Effector memory CD8-positive, alpha-beta T cell (primary cell): ENCODE data around the gene PLCD1.
"Not testable (repeated sequence)": the region's sequence is repeated elsewhere in the genome, so short reads cannot be mapped to it uniquely, and the experiment has no call there.

ENCODE experiments used
- ATAC-seq: fragments of 150-1000 bp; cut with Tn5 transposase; replicated peaks from 2 replicates; pipeline ENCODE4 v1.10.0; 2021; ENCODE audit warnings: mild to moderate bottlenecking, moderate library complexity
- DNase-seq, 3 experiments: peaks; one replicate each; pipeline ENCODE4 v3.0.0; 2021
- H3K27ac Mint-ChIP-seq, 2 donors: one replicate each; pipeline ENCODE4 v1.8.0; 2022; ENCODE audit warnings: mild to moderate bottlenecking in 2 of 2, mixed read lengths in 2 of 2, moderate library complexity in 2 of 2
- H3K27me3 Mint-ChIP-seq, 2 donors: one replicate each; pipeline ENCODE4 v1.8.0; 2022; ENCODE audit warnings: mixed read lengths in 2 of 2
- H3K36me3 Mint-ChIP-seq: one replicate; pipeline ENCODE4 v1.8.0; 2022; ENCODE audit warnings: mild to moderate bottlenecking, moderate library complexity, mixed read lengths; ENCODE audit not compliant: insufficient read depth
- H3K4me1 Mint-ChIP-seq, 2 donors: one replicate each; pipeline ENCODE4 v1.8.0; 2022; ENCODE audit warnings: low read depth in 2 of 2, mixed read lengths in 2 of 2
- H3K4me3 Mint-ChIP-seq, 2 donors: one replicate each; pipeline ENCODE4 v1.8.0; 2022; ENCODE audit warnings: mild to moderate bottlenecking in 2 of 2, mixed read lengths in 2 of 2, moderate library complexity in 2 of 2
- H3K9me3 Mint-ChIP-seq, 2 donors: one replicate each; pipeline ENCODE4 v1.8.0; 2022; ENCODE audit warnings: mixed read lengths in 2 of 2
- total RNA-seq, 9 experiments: gene quantifications; one replicate each; lab custom pipeline; 2026; lab: John Stamatoyannopoulos, UW

PLCD1 gene
- total RNA-seq, result 3.0 to 111 (median 50.7) reads per million in 9 experiments

DNA sequence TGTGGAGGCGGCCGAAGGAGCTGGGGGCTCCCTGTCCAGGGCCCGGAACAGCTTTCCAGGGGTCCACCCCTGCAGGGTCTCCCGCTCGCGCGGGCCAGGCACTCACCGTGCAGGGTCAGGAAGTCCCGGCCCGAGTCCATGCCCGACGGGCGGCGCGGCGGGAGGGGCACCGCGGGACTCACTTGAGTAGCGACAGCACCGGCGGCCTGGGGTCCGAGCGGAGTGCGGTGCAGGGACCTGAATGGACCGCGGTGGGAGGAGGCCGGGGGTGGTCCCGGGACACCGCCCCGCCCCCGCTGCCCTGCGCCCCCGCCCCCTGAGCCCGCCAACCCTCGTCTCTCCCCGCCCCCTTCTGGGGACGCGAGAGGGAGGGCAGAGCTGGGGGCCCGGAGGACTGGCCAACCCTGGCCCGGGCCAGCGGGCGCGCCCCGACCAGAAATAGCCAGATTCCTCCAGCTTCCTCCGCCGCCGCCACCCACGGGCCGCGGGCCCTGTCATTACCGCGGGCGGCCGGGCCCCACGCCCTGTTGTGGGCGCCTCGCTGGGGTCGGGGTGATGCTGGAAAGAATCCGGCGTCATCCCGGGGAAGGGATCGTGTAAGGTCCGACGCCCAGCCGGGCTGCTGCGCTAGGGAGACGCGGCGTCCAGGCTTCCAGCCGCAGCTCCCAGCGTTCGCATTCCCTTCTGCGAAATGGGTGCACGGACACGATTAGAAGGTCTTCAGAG, at the start of gene PLCD1:
Gene PLCD1, minus strand, starts transcription at position 243 of the 726 bp plus-strand sequence. Its CDS starts 103 bp downstream, at position 140.
- H3K27ac Mint-ChIP-seq, result peak within 1 kb of the TSS; percentile 28 to 94
- no peaks in the 10 kb centered on the region for H3K9me3 Mint-ChIP-seq
- H3K36me3 Mint-ChIP-seq, result peaks cover 4% of the 10 kb centered on the region
- ATAC-seq (no peak), DNase-seq (peak; percentile 26 to 39 (median 36))
- peak within 1 kb of the TSS; percentile 78 to 80 for H3K4me3 Mint-ChIP-seq
- peaks cover 34 to 36% of the 10 kb centered on the region in 2 donors for H3K4me1 Mint-ChIP-seq
- no peaks in the 10 kb centered on the region for H3K27me3 Mint-ChIP-seq

DNA sequence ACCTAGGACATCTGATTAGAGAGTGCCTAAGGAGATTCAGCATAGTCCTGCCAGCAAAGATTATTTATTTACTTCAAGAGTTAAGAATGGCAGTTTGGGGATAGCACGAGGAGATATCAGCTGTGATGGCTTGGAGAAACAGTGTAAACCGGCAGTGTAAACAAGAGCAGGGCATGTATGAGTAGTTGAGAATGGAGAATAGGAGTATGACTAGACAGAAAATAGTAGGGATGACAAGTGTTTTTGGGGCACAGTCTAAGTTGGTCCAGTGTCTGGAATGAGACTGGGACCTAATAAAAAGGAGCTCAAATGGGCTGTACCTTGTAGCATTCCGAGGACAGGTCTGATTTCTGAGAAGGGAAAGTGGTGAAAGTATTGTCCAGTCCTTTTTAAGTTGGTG, 47.6 kb upstream of the PLCD1 start:
- not testable (repeated sequence) for H3K27me3 Mint-ChIP-seq, H3K4me3 Mint-ChIP-seq, DNase-seq, H3K9me3 Mint-ChIP-seq, ATAC-seq, H3K36me3 Mint-ChIP-seq, H3K4me1 Mint-ChIP-seq
- peak overlapping the region in 1 of 2 donors; percentile 16 for H3K27ac Mint-ChIP-seq

GRCh38 chr3:38070013-38070412, 40.6 kb upstream of the PLCD1 start:
- no peaks in the 10 kb centered on the region for H3K9me3 Mint-ChIP-seq

DNA sequence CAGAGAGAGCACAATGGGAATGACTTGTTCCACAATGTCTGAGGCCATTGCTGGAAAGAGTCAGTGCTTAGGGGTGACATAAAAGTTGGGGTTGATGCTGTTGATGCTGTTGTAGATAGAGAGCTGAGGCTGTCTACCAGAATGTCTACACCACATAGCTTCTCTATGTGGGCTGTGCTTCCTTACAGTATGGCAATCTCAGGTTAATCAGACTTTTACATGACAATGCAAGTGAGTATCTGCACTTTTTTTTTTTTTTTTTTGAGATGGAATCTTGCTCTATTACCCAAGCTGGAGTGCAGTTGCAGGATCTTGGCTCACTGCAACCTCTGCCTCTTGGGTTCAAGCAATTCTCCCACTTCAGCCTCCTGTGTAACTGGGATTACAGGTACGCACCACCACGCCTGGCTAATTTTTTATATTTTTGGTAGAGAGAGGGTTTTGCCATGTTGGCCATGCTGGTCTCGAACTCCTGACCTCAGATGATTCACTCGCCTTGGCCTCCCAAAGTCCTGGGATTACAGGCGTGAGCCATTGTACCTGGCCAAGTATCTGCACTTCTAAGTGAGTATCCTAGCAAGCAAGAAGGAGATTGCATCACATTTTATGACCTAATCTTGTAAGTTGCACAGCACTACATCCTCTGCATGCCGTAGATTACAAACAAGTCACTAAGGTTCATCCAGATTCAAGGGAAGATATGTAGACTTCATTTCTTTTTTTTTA, 38.2 kb upstream of the PLCD1 start:
- Mint-ChIP-seq H3K9me3 (no peaks in the 10 kb centered on the region), H3K27me3 (no peaks in the 10 kb centered on the region), H3K27ac (no peak overlapping the region), H3K36me3 (no peaks in the 10 kb centered on the region), H3K4me3 (no peak overlapping the region), H3K4me1 (no peaks in the 10 kb centered on the region)
- ATAC-seq (no peak), DNase-seq (no peak)

More at GRCh38 chr3:38070013-38070412, 40.6 kb upstream of the PLCD1 start:
- no peak overlapping the region for H3K4me3 Mint-ChIP-seq
- H3K36me3 Mint-ChIP-seq, result no peaks in the 10 kb centered on the region
- no peak for ATAC-seq
- peaks cover 0 to 4% of the 10 kb centered on the region in 2 donors for H3K27me3 Mint-ChIP-seq
- no peak overlapping the region for H3K27ac Mint-ChIP-seq
- H3K4me1 Mint-ChIP-seq, result no peaks in the 10 kb centered on the region
- DNase-seq, result no peak

DNA sequence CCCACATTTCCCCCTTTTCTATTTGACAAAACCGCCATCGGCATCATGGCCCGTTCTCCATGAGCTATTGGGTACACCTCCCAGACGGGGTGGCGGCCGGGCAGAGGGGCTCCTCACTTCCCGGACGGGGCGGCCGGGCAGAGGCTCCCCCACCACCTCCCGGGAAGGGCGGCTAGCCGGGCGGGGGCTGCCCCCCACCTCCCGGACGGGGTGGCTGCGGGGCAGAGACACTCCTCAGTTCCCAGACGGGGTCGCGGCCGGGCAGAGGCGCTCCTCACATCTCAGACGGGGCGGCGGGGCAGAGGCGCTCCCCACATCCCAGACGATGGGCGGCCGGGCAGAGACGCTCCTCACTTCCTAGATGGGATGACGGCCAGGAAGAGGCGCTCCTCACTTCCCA, 35.0 kb upstream of the PLCD1 start:
- ATAC-seq, DNase-seq, H3K27ac Mint-ChIP-seq, H3K4me3 Mint-ChIP-seq, H3K9me3 Mint-ChIP-seq, H3K4me1 Mint-ChIP-seq, H3K27me3 Mint-ChIP-seq, H3K36me3 Mint-ChIP-seq: not testable (repeated sequence)

DNA sequence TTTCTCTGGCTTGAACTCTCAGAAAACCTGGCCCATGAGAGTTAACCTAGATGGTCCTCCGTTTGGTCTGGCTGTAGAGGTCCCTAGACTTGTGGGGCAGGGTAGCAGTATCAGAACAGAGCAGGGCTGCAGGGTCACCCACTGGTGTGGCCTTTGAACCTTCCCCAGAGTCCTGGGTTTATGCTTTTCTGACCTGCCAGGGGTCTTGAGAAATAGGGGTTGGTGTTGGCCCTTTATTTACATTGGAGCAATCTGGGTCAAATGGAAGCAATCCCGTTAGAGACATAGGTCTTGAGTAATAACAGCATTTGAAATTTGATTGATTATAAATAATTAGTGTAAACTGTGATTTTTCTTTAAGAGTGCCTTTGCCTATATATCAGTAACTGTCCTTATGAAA, 33.4 kb upstream of the PLCD1 start:
- Mint-ChIP-seq H3K4me1 (peaks cover 0 to 2% of the 10 kb centered on the region in 2 donors), H3K27me3 (no peaks in the 10 kb centered on the region), H3K27ac (no peak overlapping the region), H3K4me3 (no peak overlapping the region), H3K9me3 (no peaks in the 10 kb centered on the region), H3K36me3 (no peaks in the 10 kb centered on the region)
- no peak for DNase-seq
- no peak for ATAC-seq

- Mint-ChIP-seq H3K9me3 (no peaks in the 10 kb centered on the region), H3K4me3 (no peak overlapping the region), H3K27ac (no peak overlapping the region), H3K36me3 (no peaks in the 10 kb centered on the region), H3K4me1 (peaks cover 0 to 2% of the 10 kb centered on the region in 2 donors), H3K27me3 (no peaks in the 10 kb centered on the region)
- ATAC-seq (no peak), DNase-seq (no peak)
Observed at GRCh38 chr3:38059591-38059990, 30.1 kb upstream of the PLCD1 start.

DNA sequence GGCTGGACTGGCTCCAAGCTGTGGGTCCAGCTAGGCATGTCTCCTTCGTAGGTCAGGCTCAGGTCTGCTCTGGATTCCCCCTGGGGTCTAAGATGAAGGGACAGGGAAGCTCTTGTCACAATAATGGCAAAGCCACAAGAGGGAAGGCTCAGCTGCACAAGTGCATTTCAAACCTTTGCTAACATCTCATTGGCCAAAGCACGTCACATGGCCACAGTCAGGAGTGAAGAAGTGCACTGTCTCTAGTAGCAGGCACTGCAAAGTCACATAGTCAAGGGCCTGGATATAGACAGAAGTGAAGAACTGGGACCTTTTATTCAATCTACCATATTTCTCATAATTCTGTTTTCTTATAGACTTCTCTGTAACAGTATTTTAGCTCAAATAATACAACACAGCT, 29.7 kb upstream of the PLCD1 start:
- H3K4me3 Mint-ChIP-seq, result no peak overlapping the region
- no peak for ATAC-seq
- H3K27me3 Mint-ChIP-seq, result no peaks in the 10 kb centered on the region
- H3K4me1 Mint-ChIP-seq, result peaks cover 0 to 2% of the 10 kb centered on the region in 2 donors
- no peaks in the 10 kb centered on the region for H3K9me3 Mint-ChIP-seq
- H3K36me3 Mint-ChIP-seq, result no peaks in the 10 kb centered on the region
- DNase-seq, result no peak
- H3K27ac Mint-ChIP-seq, result no peak overlapping the region

DNA sequence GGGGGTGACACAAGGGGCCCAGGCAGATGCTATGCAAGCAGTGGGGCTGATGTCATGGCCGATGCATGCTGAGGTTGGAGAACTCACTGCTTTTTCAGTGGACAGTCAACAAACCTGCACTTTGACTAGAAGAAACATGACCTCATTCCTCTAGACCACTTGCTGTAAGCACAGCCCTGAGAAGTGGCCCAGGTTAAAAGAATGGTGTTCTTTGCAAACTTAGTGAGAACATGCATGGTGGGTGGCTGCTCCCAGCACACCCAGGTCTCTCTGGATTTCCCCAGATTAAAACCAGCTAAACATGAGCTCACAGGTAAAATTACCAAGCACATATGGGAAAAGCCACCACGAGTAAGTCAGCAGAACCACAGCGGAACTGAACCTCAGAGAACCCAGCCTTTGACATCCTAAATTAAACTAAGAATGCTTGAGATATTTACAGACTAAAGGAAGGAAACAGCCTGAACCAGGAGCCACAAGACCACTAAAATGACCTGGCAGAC, 25.1 kb upstream of the PLCD1 start:
- no peak overlapping the region for H3K4me3 Mint-ChIP-seq
- no peaks in the 10 kb centered on the region for H3K36me3 Mint-ChIP-seq
- H3K4me1 Mint-ChIP-seq, result no peaks in the 10 kb centered on the region
- H3K9me3 Mint-ChIP-seq, result no peaks in the 10 kb centered on the region
- no peaks in the 10 kb centered on the region for H3K27me3 Mint-ChIP-seq
- no peak overlapping the region for H3K27ac Mint-ChIP-seq
- DNase-seq (no peak), ATAC-seq (no peak)

DNA sequence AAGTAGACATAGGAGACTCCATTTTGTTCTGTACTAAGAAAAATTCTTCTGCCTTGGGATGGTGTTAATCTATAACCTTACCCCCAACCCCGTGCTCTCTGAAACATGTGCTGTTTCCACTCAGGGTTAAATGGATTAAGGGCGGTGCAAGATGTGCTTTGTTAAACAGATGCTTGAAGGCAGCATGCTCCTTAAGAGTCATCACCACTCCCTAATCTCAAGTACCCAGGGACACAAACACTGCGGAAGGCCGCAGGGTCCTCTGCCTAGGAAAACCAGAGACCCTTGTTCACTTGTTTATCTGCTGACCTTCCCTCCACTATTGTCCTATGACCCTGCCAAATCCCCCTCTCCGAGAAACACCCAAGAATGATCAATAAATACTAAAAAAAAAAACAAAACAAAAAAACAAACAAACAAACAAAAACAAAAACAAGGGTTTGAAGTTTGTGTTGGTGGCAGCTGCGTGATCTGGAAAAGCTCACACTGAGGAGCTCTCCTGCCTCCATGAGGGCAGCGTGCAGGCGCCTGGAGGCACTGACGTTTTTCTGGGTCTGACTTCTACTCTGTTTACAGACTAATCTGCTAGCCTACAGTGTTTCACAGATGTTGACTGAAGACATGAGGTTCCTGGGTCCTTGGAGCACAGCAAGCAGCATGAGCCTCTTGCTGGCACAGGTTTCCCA, 24.5 kb upstream of the PLCD1 start:
- H3K4me3 Mint-ChIP-seq, H3K36me3 Mint-ChIP-seq, H3K9me3 Mint-ChIP-seq, H3K4me1 Mint-ChIP-seq, H3K27me3 Mint-ChIP-seq, DNase-seq, ATAC-seq, H3K27ac Mint-ChIP-seq: not testable (repeated sequence)

- H3K4me3 Mint-ChIP-seq, ATAC-seq, DNase-seq, H3K27ac Mint-ChIP-seq, H3K9me3 Mint-ChIP-seq, H3K4me1 Mint-ChIP-seq, H3K36me3 Mint-ChIP-seq, H3K27me3 Mint-ChIP-seq: not testable (repeated sequence)
Observed at GRCh38 chr3:38053286-38053685, 23.8 kb upstream of the PLCD1 start.

DNA sequence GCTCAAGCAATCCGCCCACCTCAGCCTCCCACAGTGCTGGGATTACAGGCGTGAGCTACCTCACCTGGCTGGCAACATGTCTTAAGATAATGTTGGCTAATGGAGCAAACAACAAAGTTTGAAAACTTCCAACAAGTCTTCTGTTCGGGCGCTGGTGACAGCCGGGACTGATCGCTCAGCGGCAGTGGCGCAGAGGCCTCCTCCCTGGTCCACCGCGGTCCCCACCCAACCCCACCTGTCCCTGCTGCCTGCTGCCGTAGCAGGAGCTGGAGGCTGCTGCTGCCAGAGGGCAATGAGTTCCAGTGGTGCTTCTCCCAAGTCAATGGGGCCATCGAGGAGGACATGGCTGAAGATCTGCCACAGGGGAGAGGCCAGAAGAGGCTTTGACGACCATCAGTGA, 21.7 kb upstream of the PLCD1 start:
- ATAC-seq (no peak), DNase-seq (no peak)
- no peaks in the 10 kb centered on the region for H3K4me1 Mint-ChIP-seq
- no peaks in the 10 kb centered on the region for H3K27me3 Mint-ChIP-seq
- H3K9me3 Mint-ChIP-seq, result no peaks in the 10 kb centered on the region
- no peak overlapping the region for H3K27ac Mint-ChIP-seq
- no peaks in the 10 kb centered on the region for H3K36me3 Mint-ChIP-seq
- H3K4me3 Mint-ChIP-seq, result no peak overlapping the region

DNA sequence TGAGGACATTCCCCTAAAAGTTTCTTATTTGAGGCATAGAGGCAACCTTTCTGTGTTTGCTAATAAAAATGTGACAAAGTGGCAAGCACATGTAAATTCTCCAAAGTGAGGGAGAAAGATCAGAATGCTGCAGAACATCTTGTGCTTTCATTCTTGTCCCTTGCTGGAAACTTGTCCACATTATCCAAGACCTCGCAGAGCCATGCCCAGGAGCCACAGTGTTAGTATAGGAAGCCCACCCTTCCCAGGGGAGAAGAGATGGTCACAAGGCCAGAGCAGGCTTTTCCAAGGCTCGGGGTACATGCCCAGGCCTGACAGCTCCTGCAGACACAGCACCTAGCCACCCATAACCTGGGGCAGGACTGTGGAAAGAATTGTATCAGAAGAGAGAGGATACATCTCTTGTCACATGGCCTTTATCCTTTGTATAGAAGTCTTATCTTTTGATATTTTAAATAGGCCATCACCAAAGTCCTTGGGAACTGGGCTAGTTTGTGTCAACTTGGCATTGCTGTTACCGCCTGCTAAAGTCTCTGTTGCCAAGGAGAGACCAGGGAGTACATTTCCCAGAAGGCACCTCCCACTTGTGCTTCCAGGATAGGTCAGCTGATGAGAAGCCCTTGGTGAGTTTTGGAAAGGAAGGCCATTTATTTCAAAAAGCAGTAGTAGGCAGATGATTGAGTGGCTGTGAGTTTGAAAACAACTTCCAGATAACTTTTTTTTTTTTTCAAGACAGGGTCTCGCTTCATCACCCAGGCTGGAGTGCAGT, 20.1 kb upstream of the PLCD1 start:
- no peaks in the 10 kb centered on the region for H3K4me1 Mint-ChIP-seq
- no peaks in the 10 kb centered on the region for H3K27me3 Mint-ChIP-seq
- no peak overlapping the region for H3K27ac Mint-ChIP-seq
- no peak for DNase-seq
- no peaks in the 10 kb centered on the region for H3K36me3 Mint-ChIP-seq
- no peak overlapping the region for H3K4me3 Mint-ChIP-seq
- ATAC-seq, result no peak
- no peaks in the 10 kb centered on the region for H3K9me3 Mint-ChIP-seq
